GM18526 (cell line): ENCODE measurements around the gene SEC14L1.

Experiments used
- POLR2A ChIP-seq: IDR thresholded peaks from 3 replicates; pipeline ENCODE4 v1.6.1; 2011; ENCODE audit not compliant: insufficient read length; ENCODE audit errors: extremely low read depth

The SEC14L1 gene

GRCh38 chr17:77245162-77245926 lies 104.6 kb downstream of the SEC14L1 start:
- TF ChIP-seq POLR2A, result no peak

- TF ChIP-seq POLR2A, result no peak
Measured at GRCh38 chr17:77246110-77247047, 105.6 kb downstream of the SEC14L1 start.

- TF ChIP-seq POLR2A, result no peak
Measured at GRCh38 chr17:77247048-77247541, 106.3 kb downstream of the SEC14L1 start.

- TF ChIP-seq POLR2A, result no peak
Measured at GRCh38 chr17:77247609-77248008, 106.8 kb downstream of the SEC14L1 start.

GRCh38 chr17:77248216-77249114 lies 107.7 kb downstream of the SEC14L1 start:
- no peak for TF ChIP-seq POLR2A

GRCh38 chr17:77251622-77252183 lies 110.9 kb downstream of the SEC14L1 start:
- no peak for TF ChIP-seq POLR2A

- TF ChIP-seq POLR2A, result no peak
Measured at GRCh38 chr17:77253611-77254051, 112.9 kb downstream of the SEC14L1 start.

- no peak for TF ChIP-seq POLR2A
Measured at GRCh38 chr17:77254951-77255825, 114.4 kb downstream of the SEC14L1 start.

- TF ChIP-seq POLR2A, result no peak
Measured at GRCh38 chr17:77256710-77257109, 115.9 kb downstream of the SEC14L1 start.

- TF ChIP-seq POLR2A, result no peak
Measured at GRCh38 chr17:77257169-77257568, 116.4 kb downstream of the SEC14L1 start.

GRCh38 chr17:77257596-77258458 lies 117.1 kb downstream of the SEC14L1 start:
- TF ChIP-seq POLR2A, result no peak

- TF ChIP-seq POLR2A, result no peak
Measured at GRCh38 chr17:77258638-77259037, 117.9 kb downstream of the SEC14L1 start.
